ENCODE results near the gene TWIST2.

The TWIST2 gene

DNA sequence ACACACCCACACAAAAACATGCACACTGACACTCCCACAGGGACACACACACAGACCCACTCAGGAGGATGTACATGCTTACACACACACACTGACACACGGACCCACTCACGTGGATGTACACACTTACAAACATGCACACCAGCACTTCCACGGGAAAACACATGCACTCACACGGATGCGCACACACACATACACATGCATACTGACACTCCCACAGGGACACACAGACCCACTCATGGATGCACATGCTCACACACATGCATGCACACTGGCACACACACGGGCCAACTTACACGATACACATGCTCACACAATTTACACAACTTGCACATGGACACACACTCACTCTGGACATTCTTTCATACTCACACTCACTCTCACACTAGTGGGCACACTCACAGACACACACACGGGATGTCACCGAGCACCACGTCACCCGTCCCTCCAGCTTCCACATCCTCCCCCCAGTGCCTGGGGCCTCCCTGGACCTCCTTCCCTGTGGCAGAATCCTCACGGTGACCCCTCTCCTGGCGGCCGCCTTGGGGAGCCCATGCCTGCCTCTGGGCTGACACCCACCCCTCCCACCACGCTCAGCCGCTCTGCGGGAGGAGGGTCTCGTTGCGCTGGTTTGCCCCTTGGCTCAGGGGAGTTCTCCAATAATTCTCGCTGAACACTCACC, 58.5 kb downstream of the TWIST2 start:
- no peak for DNase-seq

DNA sequence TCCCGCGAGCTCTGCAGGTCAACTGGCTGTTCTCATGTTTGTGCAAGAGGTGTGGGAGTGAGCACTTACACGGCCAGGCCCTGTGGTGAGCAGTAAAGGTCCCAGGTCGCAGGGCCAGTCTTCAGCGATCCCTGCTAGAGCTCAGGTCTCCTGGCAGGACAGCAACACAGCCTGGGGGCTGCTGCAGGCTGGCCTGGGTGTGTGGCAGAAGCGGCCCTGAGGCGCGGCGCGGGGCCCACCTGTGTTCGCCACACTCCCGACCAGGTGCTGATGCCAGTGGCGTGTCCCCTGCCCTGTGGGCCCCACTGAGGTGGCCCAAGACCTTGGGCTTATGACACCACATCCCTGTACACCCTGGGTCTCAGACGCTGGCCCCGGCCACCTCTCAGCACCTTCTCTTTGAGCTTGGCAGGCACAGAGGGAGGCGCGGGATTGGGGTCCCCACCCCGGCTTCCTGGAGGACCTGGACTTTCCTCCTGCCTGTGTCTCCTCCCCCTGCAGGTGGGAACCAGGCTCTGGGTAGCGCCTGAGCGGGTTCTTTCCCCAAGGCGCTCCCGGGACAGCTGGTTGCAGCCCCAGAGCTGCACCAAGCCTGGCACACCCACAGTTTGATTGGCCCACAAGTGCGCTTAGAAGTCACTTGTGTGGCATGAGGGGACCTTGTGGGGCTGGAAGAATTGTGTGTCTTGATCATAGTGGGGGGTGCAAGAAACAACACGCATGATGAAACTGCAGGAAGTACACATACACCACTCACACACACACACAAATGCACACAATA, 59.2 kb downstream of the TWIST2 start:
- no peak for DNase-seq

DNA sequence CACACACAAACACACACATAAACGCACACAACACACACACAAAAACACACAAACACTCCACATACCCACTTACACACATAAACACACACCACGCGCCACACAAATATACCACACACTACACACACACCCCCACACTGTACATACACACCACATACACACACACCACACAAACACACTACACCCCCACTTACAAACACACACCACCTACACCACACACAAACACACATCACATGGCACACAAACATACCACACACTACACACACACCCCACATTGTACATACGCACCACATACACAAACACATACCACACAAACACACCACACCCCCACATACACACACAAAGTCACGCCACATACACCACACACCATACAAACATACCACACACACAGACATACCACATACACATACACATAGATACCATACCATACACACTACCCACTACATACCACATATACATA, 59.9 kb downstream of the TWIST2 start:
- no peak for DNase-seq

DNA sequence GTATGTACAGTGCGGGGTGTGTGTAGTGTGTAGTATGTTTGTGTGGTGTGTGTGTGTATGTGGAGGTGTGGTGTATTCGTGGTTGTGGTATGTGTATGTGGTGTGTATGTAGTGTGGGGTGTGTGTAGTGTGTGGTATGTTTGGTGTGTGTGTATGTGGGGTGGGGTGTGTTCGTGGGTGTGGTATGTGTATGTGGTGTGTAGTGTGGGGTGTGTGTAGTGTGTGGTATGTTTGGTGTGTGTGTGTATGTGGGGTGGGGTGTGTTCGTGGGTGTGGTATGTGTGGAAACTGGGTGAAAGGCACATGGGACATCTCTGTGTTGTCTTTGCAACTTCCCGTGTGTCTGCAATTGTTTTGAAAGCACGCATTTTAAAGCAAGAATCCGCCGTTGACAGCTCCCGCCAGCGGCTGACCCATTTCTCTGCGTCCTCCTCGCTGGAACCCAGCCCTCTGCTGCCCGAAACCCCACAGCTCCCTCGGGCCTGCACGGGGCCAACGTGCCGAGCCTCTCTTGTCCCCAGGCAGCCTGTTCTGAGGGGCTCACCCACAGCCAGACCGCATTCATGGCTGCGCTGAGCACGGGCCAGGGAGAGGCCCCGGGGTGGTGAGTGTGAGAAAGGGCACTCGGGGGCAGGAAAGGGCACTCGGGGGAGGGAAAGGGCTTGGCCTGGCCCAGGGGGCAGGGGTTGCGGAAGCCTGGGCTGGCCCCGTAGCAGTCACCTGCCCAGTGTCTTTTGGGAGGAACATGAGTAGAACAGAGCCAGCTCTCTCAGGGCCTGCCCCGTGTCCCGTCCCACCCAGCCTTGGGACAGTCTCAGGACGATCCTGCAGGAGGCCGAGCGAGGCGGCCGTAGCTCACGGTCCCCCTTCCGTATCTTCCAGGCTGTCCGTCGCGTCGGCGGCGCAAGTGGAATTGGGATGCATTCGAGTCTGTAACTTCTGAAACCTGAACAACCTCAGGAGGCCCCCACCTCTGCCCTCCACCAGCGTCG, 61.4 kb downstream of the TWIST2 start:
- no peak for DNase-seq

DNA sequence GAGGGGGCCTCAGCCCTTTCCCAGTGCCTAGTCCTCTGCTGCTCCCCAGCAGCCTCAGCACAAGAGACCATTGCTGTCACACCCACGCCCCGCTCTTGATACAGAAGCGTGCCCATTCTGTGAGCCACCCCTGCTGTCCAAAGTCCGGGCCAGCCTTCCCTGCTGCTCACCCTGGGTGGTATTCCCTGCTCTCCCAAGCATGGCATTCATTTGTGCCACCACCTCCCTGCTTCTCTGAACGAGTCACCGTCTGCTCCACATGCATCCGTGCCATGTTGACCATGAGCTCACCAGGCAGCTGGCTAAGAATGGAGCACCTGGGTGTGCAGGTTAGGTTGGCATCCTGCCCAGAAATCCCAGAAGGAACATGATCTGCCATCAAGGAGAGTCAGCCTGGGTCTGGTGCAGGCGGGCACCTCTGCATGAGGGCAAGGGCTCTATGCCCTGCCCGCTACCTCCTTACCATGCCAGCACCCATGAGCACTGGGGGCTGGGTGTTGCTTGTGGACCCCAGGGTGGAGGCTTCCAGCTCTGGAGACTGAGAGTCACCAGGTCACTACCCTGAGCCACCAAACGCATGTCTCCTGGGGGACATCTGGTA, 63.0 kb downstream of the TWIST2 start:
- DNase-seq: no peak

DNA sequence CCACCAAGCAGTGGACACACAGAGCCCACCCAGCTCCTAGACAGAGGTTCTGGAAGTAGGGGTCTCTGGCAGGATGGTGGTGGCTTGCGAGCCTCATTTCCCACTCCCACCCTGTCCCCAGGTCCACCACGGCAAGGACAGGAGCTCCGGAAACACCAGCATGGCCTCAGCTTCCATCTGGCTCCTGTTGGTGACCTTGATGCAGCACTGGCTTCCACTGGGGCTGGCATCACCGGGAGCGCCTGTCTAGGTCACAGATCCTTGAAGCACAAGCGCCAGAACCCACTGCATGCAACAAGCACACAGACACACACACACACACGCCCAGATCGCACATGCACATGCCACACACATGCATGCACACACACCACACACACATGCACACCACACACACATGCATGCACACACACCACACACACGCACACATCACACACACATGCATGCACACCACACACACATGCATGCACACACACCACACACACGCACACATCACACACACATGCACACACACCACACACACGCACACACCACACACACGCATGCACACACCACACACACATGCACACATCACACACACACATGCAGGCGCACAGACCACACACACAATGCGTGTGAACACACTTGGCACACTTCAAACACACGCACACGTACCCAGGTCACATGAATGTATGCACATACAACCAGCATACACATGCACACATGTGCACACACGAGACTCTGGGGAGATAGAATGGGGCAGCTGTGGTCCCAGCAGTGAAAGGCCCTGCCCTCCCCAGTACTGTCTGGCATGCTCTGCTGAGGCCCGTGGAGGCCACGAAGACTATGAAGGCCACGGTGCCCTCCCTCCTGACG, 63.7 kb downstream of the TWIST2 start:
- DNase-seq: no peak

DNA sequence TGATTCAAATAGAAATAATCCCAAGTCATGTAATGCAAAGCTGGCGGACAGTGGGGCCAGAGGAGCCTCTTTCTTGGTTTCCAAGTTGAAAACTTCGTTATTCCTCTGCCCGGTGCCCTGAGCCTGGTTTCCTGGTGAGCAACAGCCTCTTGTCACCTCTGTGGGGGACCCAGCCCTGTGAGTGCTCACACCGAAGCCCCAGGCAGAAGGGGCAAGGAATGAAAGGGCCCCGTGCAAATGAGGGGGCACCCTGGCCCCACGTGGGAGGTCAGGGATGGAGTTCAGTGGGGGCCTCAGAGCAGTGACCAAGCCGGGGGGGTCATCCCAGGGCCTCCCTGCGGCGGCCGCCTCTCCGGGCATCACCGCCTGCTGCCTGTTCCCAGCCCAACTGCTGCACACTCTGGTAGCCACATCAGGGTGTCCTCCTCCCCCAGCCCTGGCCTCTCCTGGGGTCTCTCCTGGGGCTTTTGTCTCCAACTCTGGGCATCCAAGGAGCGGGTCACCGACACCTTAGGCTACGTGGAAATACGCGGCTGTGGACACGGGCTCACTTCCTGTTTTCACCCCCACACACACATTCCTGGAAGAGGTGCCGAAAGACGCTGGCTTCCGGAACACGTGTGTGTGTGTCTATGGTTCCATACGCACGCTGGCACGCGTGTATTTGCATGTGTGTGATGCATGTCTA, 64.5 kb downstream of the TWIST2 start:
- DNase-seq: no peak

DNA sequence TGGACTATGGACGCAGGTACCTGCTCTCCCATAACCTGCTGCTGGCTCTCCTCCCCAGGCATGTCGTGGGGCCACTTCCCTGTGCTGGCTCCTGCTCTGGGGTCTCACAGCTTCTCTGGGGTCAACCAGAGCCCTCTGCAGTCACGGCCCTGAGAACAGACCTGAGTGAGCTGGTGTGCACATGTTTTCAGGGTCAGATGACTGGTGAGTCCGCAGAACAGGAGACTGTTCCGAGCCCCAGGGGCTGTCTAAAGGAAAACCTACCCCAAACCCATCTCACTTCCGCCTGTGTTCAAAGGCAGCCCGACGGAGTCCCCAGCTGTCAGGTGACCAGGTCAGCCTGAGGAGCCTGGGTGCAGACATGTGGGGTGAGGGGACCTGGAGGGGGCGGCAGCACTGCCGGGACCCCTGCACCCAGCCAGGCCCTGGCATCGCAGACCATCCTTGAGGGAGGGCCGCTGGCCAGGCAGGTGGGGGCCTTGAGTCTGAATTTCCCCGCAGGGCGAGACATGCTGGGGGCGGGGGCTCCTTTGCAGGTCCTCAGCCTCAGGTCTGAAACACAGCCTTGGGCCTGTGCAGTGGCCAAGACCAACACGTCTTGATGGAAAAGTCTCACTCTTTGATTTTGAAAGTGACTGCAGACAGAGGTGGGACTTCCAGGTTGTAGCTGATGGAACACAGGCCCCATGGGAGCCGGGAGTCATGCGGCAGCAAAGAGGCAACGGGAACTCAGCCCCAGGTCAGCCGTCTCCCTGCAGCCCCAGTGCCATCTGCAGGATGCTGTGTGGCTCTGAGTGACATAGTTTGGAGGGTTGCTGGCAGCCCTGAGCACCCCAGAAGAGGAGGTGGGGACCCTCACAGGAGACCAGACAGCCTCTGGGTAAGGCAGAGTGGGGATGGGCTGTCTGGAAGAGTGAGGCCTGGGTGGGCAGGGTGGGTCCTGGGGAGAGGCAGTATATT, 65.3 kb downstream of the TWIST2 start:
- DNase-seq: no peak

DNA sequence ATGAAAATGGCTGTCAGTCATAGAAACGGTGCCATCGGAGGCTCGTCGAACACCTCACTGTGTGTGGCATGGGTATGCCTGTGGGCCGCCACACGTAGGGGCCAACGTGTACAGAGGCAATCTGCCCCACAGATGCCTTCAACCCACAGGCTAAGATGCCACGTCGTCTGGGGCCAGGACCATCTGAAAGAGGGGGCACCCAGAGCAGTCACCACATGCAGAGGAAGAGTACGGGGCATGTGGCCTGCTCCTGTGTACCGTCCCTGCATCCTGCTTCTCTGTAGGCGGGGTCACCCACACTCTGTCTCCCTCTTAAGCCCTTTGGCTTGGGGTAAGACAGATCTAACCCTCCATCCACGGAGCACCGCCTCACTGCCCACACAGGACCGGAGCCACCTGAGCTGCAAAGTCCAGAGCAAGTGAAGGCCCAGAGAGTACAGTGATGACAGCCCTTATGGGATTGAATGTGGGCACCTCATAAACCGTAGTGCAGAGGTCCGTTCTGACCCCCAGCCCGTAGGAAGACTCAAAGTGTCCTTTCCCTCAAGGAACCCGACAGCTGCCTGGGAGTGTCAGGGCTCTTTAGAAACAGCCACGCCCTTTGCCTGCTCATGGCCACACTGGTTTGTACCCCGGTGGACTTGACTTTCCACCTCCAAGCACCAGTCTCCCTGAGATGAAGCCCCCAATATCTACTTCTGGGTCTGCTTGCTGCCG, 66.2 kb downstream of the TWIST2 start:
- DNase-seq: no peak

DNA sequence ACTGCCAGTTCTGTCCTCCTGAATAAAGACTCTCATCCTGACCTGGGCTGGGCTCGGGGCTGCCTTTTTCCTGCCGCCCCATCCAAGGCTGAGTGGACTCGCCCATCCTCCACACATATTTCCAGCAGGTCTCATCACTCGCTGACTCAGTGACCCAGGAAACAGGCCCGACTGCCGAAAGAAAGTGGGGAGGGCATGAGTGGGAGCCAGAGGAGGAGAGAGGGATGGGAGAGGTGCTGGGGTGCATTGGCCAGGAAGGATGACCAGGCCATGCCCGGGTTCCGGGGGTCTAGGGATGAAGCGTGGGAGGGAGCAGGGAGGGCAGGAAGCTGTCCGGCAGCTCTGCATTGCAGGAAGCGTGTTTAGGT, 66.7 kb downstream of the TWIST2 start:
- peak; percentile 89 for DNase-seq

DNA sequence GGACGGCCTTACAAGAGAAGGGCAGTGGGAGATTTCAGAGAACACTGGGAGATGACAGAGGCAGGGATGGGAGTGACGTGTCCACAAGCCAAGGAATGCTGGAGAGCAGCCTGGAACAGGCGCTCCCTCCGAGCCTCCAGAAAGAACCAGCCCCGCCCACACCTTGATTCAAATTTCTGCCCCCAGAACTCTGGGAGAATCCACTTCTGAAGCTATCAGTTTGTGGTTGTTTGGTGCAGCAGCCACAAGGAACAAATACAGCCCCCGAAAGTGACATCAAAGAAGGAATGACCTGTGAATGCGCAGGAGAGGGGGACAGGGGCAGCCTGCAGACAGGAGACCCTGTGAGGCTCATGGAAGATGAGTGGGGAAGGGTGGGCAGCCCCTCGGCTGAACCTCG, 67.3 kb downstream of the TWIST2 start:
- peak; percentile 55 for DNase-seq

DNA sequence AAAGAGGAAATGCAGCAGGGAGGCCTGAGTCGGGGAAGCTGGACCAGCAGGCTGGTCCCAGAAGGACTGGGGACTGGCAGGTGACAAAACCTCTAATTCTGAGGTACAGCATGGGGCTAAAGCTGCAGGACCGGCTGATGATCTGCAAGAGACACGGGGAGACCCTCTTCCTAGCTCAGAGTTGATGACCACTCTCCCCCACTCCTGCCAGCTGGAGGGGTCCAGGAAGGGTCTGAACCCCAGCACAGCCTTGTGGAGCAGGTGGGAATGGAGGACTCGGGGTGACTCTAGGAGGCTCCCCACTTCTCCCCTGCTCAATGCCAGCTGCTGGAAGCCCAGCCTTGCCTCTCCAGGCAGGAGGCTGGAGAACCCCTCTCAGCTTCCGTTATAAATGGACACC, 67.7 kb downstream of the TWIST2 start:
- DNase-seq: no peak

DNA sequence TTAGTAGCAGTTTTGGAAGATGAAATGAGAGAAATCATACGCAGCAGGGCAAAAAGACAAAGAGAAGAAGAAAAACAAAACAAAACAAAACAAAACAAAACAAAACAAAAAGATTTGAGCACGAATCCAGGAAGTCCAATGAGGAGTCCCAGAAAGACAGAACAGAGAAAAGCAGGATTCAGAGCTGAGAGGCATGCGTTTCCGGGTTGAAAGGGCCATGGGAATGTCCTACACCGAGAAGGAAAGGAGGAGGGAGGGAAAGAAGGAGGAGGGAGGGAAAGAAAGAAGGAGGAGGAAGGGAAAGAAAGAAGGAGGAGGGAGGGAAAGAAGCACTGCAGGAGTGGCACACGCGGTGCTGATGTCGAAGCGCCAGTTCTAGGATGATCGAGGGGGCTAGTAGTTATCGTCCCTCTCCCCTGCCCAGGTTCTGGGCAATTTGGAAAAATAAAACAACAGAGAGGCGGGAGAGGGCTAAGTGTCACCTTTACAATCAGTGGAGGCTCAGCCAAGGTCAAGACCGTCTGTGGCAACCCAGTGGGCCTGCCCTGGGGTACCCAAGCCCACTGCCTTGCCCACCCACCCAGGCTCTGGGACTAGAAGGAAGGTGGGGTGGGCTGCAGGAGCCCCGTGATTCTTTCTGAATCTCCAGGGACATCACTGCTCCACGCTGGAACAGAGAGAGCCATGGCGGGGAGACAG, 68.4 kb downstream of the TWIST2 start:
- DNase-seq: no peak

DNA sequence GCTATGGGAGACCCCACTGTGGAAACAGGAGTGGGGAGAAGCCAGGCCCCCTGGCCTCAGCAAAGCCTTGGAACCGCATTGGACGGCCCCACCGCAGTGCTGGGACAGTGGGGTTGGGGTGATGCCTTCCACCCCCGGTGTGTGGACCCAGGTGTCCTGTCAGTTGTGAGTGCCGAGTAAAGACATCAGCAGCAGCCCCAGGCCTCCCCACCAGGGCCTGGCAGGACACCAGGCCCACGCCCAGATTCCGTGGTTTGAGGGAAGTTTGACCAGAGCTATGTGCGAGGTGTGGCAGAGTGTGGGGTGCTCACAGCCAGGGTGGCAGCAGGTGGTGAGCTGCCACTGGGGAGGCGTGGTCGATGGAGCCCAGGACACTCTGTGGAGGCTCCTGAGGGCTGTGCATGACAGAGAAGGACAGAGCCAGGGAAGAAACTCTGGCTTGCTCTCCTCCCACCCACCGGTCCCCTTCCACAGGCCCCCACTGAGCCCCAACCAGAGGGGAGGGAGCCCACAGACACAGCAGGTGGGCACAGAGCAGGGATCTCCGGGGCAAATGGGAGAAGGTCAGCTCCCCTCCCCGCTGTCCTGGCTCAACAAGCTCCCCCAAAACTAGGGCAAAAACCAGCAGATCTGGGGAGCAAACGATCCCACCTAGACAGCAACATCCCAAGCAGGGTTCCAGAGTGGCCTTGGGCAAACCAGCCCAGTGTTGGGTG, 69.1 kb downstream of the TWIST2 start:
- peak; percentile 36 for DNase-seq

DNA sequence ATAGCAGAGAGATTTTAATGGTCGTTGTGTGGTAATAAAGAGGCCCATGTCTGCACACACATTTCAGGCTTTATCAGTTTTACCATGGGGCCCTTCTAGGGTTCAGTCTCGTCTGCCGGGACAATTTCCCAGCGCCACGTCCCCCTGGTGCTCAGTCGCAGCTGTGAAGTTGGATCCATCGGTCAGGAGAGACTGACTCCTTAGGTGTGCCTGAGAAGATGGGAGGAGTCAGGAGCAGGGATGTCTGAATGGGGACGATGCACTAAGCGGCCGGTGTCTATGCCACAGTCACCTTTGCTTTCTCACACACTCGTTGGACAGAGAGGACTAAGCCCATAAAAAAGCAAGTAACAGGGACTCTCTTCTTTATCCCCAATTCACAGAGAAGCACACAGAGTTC, 71.4 kb downstream of the TWIST2 start:
- no peak for DNase-seq

DNA sequence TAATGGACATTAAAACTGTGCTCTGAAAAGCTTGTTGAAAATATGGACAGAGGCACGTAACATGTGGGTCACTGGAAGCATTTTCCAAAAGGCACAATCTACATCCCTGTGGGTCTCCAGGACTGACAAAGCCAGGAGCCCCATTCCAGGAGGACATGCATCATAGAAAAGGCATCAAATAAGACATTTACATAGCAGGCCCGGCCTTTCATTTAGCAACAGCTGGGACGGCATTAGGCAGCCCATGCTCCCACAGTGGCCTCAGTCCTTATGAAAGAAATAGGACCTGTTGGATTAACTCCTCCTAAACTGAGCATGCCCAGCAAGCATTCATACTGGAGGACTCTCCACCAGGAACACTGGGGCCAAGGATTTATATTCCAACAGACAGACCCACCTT, 72.2 kb downstream of the TWIST2 start:
- no peak for DNase-seq

DNA sequence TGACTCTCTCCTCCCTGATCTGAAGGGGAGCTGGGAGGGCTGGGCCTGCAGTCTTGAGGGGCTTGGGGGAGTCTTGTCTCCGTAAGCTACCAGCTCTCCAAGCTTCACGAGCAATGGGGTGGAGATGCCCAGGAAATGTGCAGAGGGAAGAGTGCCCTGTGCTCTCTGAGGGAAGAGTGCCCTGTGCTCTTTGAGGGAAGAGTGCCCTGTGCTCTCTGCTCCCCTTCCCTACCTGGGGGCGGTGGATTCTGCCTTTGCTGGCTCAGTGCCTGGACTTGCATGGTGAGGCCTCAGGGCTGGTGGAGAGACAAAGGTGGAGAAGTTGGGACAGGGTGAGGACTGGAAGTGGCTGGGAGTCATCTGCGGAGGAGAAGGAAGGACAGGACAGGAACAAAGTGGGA, 72.7 kb downstream of the TWIST2 start:
- DNase-seq: no peak

DNA sequence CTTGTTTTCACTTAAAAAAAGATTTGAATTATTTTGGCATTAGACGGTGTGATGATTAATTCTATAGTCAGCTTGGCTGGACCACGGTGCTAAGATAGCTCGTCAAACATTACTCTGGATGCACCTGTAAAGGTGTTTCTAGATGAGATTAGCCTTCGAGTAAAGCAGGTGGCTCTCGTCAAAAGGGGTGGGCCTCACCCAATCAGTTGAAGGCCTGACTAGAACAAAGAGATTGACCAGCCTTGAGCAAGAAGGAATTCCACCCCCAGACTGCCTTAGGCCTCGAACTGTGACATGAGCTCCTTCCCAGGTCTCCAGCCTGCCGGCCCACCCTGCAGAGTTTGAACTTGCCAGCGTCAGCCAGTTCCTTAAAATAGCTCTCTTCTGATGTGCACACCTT, 73.4 kb downstream of the TWIST2 start:
- no peak for DNase-seq

All from EL (cell line).